ENCODE data around the gene TP63.
A peak's percentile ranks its signal among the peaks of the same experiment; 100 is the strongest.

TP63 gene

GRCh38 chr3:189868061-189868460 lies 236.9 kb downstream of the TP63 start:
- DNase-seq (ENCODE audit: low spot score): no peak

GRCh38 chr3:189869165-189869564 lies 238.0 kb downstream of the TP63 start:
- no peak for DNase-seq (ENCODE audit: low spot score)

- DNase-seq (ENCODE audit: low spot score): no peak
Measured at GRCh38 chr3:189871418-189871817, 240.2 kb downstream of the TP63 start.

GRCh38 chr3:189883113-189883753 lies 252.0 kb downstream of the TP63 start:
- DNase-seq (ENCODE audit: low spot score): no peak

- no peak for DNase-seq (ENCODE audit: low spot score)
Measured at GRCh38 chr3:189890496-189890895, 259.3 kb downstream of the TP63 start.

GRCh38 chr3:189896533-189896932 lies 265.3 kb downstream of the TP63 start:
- DNase-seq (ENCODE audit: low spot score): no peak

- DNase-seq (ENCODE audit: low spot score): no peak
Measured at GRCh38 chr3:189897406-189897805, 266.2 kb downstream of the TP63 start.

GRCh38 chr3:189898559-189899153 lies 267.5 kb downstream of the TP63 start:
- DNase-seq (ENCODE audit: low spot score): no peak

GRCh38 chr3:189899186-189899585 lies 268.0 kb downstream of the TP63 start:
- DNase-seq (ENCODE audit: low spot score): no peak

- no peak for DNase-seq (ENCODE audit: low spot score)
Measured at GRCh38 chr3:189900578-189900977, 269.4 kb downstream of the TP63 start.

GRCh38 chr3:189901481-189901880 lies 270.3 kb downstream of the TP63 start:
- no peak for DNase-seq (ENCODE audit: low spot score)

- no peak for DNase-seq (ENCODE audit: low spot score)
Measured at GRCh38 chr3:189902230-189903186, 271.3 kb downstream of the TP63 start.

- no peak for DNase-seq (ENCODE audit: low spot score)
Measured at GRCh38 chr3:189903562-189904250, 272.5 kb downstream of the TP63 start.

GRCh38 chr3:189907803-189908202 lies 276.6 kb downstream of the TP63 start:
- DNase-seq (ENCODE audit: low spot score): no peak

- peak; percentile 47 for DNase-seq (ENCODE audit: low spot score)
Measured at GRCh38 chr3:189908646-189909045, 277.5 kb downstream of the TP63 start.

GRCh38 chr3:189909139-189909538 lies 277.9 kb downstream of the TP63 start:
- no peak for DNase-seq (ENCODE audit: low spot score)

- DNase-seq (ENCODE audit: low spot score): no peak
Measured at GRCh38 chr3:189909573-189909972, 278.4 kb downstream of the TP63 start.

- no peak for DNase-seq (ENCODE audit: low spot score)
Measured at GRCh38 chr3:189911001-189911400, 279.8 kb downstream of the TP63 start.

GRCh38 chr3:189914799-189915198 lies 283.6 kb downstream of the TP63 start:
- peak; percentile 85 for DNase-seq (ENCODE audit: low spot score)

- DNase-seq (ENCODE audit: low spot score): no peak
Measured at GRCh38 chr3:189921770-189922169, 290.6 kb downstream of the TP63 start.

- no peak for DNase-seq (ENCODE audit: low spot score)
Measured at GRCh38 chr3:189927975-189928895, 297.0 kb downstream of the TP63 start.
